Measurements from ENCODE around the gene COX6A2. TPM values are rescaled to one million over a fixed set of nuclear protein-coding genes. Genes with fewer than 3 reads are reported as not detected.
A peak's percentile ranks its signal among the peaks of the same experiment; 100 is the strongest.

Gene COX6A2
- total and polyA plus RNA-seq, 2 donors (not counting 3 experiments of a cell fraction or from before 2014, with no cell fraction given) = not detected

GRCh38 chr16:31473264-31473984 is 45.3 kb upstream of the COX6A2 start:
- no peaks in the 10 kb centered on the region for H3K9me3 ChIP-seq (replicated peaks; ENCODE audit: control insufficient read depth, insufficient read depth, low read length)
- no peaks in the 10 kb centered on the region for H3K9me1 ChIP-seq (replicated peaks; ENCODE audit: control insufficient read depth, extremely low read depth, insufficient read depth, low read length)
- H3K79me2 ChIP-seq (ENCODE audit: control insufficient read depth, insufficient read depth, low read length) = peaks cover 31% of the 10 kb centered on the region
- no peak for DNase-seq (ENCODE audit: low read depth, low spot score)
- BruUV-seq (replicated peaks) = no TSS peak
- FAIRE-seq = no peak
- H4K20me1 ChIP-seq (replicated peaks; ENCODE audit: control insufficient read depth, extremely low read depth, insufficient read depth, low read length) = no peaks in the 10 kb centered on the region
- H3K4me1 ChIP-seq (ENCODE audit: control insufficient read depth, extremely low read depth, insufficient read depth, low read length) = peaks cover 14% of the 10 kb centered on the region
- H3K27me3 ChIP-seq (ENCODE audit: control insufficient read depth in 2 of 2, insufficient read depth in 2 of 2, low read length in 2 of 2) = no peaks in the 10 kb centered on the region
- H3K9ac ChIP-seq (replicated peaks; ENCODE audit: extremely low read depth, insufficient read depth, low read length) = no peak overlapping the region
- H3K4me3 ChIP-seq (replicated peaks in 1 of 3; ENCODE audit: insufficient read depth in 1 of 3, low read depth in 1 of 3, low read length in 3 of 3) = no peak overlapping the region
- dilution Hi-C loops (cut with MboI; ENCODE audit: extremely low pct_ligation_motif_present, low sequenced_read_pairs) (no loop called here), intact Hi-C loops (cut with micrococcal nuclease) (loop anchor here (5.0 kb wide), 2 partner anchors 239 to 394 kb away; a partner anchor contains a TSS)
- no peak for TF ChIP-seq POLR2A (IDR thresholded peaks at IDR 0.05; ENCODE audit: low read depth, low read length)
- TF ChIP-seq GATA2 (IDR thresholded peaks at IDR 0.05; ENCODE audit: insufficient read depth, insufficient read length, low read depth, low read length) = peak; percentile 23
- no peak overlapping the region for H2AFZ ChIP-seq (ENCODE audit: low read depth, low read length)
- CTCF ChIA-PET = interaction anchor here (0.5 to 3.5 kb wide), 4 partner anchors 14 to 23 kb away, joined by 3 to 53 read pairs (median 3); partner anchors contain the start of gene ARMC5
- H3K27ac ChIP-seq (ENCODE audit: insufficient read depth, low read depth, low read length) = no peak overlapping the region
- H3K4me2 ChIP-seq (ENCODE audit: insufficient read depth, low read length) = peak overlapping the region; percentile 3
- POLR2A ChIA-PET = interaction anchor here (0.6 kb wide), 1 partner anchor 240 kb away, joined by 4 read pairs; a partner anchor contains a TSS
- H3K36me3 ChIP-seq (ENCODE audit: control insufficient read depth in 2 of 2, extremely low read depth in 1 of 2, insufficient read depth in 2 of 2, low read length in 2 of 2) = peaks cover 16 to 20% of the 10 kb centered on the region in 2 experiments

GRCh38 chr16:31472709-31473203 is 44.6 kb upstream of the COX6A2 start:
- H3K27ac ChIP-seq (ENCODE audit: insufficient read depth, low read depth, low read length) = peak overlapping the region; percentile 49
- POLR2A ChIA-PET = interaction anchor here (0.6 kb wide), 1 partner anchor 240 kb away, joined by 4 read pairs; a partner anchor contains a TSS
- H3K9me3 ChIP-seq (replicated peaks; ENCODE audit: control insufficient read depth, insufficient read depth, low read length) = no peaks in the 10 kb centered on the region
- H3K4me2 ChIP-seq (ENCODE audit: insufficient read depth, low read length) = peak overlapping the region; percentile 53
- no peak overlapping the region for H2AFZ ChIP-seq (ENCODE audit: low read depth, low read length)
- no TSS peak for BruUV-seq (replicated peaks)
- H3K36me3 ChIP-seq (ENCODE audit: control insufficient read depth in 2 of 2, extremely low read depth in 1 of 2, insufficient read depth in 2 of 2, low read length in 2 of 2) = peaks cover 13 to 20% of the 10 kb centered on the region in 2 experiments
- no peak for TF ChIP-seq MYC (IDR thresholded peaks at IDR 0.05; ENCODE audit: low read depth, low read length)
- TF ChIP-seq MAX (IDR thresholded peaks at IDR 0.05; ENCODE audit: insufficient read depth, insufficient read length) = no peak
- TF ChIP-seq EZH2 (IDR thresholded peaks at IDR 0.05; ENCODE audit: borderline replicate concordance, low read depth, low read length, severe bottlenecking) = no peak
- TF ChIP-seq POLR2A (IDR thresholded peaks at IDR 0.05; ENCODE audit: low read depth, low read length) = peak; percentile 58
- peak; percentile 73 for TF ChIP-seq POLR2AphosphoS5 (IDR thresholded peaks at IDR 0.05; ENCODE audit: insufficient read depth, low read depth, low read length)
- TF ChIP-seq FOS (IDR thresholded peaks at IDR 0.05; ENCODE audit: borderline replicate concordance, insufficient read depth, low read length) = no peak
- TF ChIP-seq CTCF (IDR thresholded peaks at IDR 0.05; ENCODE audit: extremely low read depth in 1 of 2, insufficient read depth in 1 of 2, low read depth in 1 of 2, low read length in 2 of 2) = peak; percentile 68 to 72
- H3K9ac ChIP-seq (replicated peaks; ENCODE audit: extremely low read depth, insufficient read depth, low read length) = peak overlapping the region; percentile 71
- FAIRE-seq (peak; percentile 89), DNase-seq (ENCODE audit: low read depth, low spot score) (peak; percentile 81)
- peaks cover 14% of the 10 kb centered on the region for H3K4me1 ChIP-seq (ENCODE audit: control insufficient read depth, extremely low read depth, insufficient read depth, low read length)
- intact Hi-C loops (cut with micrococcal nuclease) = loop anchor here (1.0 to 5.0 kb wide), 3 partner anchors 13 to 395 kb away; partner anchors contain the start of gene ARMC5
- no peaks in the 10 kb centered on the region for H3K9me1 ChIP-seq (replicated peaks; ENCODE audit: control insufficient read depth, extremely low read depth, insufficient read depth, low read length)
- H3K79me2 ChIP-seq (ENCODE audit: control insufficient read depth, insufficient read depth, low read length) = peaks cover 31% of the 10 kb centered on the region
- no peaks in the 10 kb centered on the region for H3K27me3 ChIP-seq (ENCODE audit: control insufficient read depth in 2 of 2, insufficient read depth in 2 of 2, low read length in 2 of 2)
- CTCF ChIA-PET = interaction anchor here (0.5 to 3.5 kb wide), 4 partner anchors 13 to 24 kb away, joined by 3 to 53 read pairs (median 3); partner anchors contain the start of gene ARMC5
- peak overlapping the region; percentile 19 to 82 (median 71) for H3K4me3 ChIP-seq (replicated peaks in 1 of 3; ENCODE audit: insufficient read depth in 1 of 3, low read depth in 1 of 3, low read length in 3 of 3)
- H4K20me1 ChIP-seq (replicated peaks; ENCODE audit: control insufficient read depth, extremely low read depth, insufficient read depth, low read length) = no peaks in the 10 kb centered on the region
- dilution Hi-C loops (cut with MboI; ENCODE audit: extremely low pct_ligation_motif_present, low sequenced_read_pairs) = no loop called here
